GM23338 (cell line): ENCODE data around the gene MRPL23.

Experiments
- CTCF ChIP-seq, 2 experiments: fragments of 200-600 bp in 1 of 2; sonication (generic) in 1 of 2; conservative IDR thresholded peaks; 2 replicates each; pipeline versions ENCODE4 v1.5.1 to v1.6.1; 2016 to 2017; ENCODE audit warnings: antibody characterized with exemption in 2 of 2, low read depth in 2 of 2, mild to moderate bottlenecking in 2 of 2, moderate library complexity in 1 of 2
- ETS1 ChIP-seq: IDR thresholded peaks from 2 replicates; pipeline ENCODE4 v1.6.1; 2016; ENCODE audit warnings: antibody characterized with exemption
- EZH2 ChIP-seq: fragments of 200-600 bp; sonication (generic); IDR thresholded peaks from one replicate; pipeline ENCODE4 v1.8.0; 2017; ENCODE audit warnings: antibody characterized with exemption, mild to moderate bottlenecking, low read depth; ENCODE audit not compliant: unreplicated experiment
- POLR2AphosphoS5 ChIP-seq: IDR thresholded peaks from 2 replicates; pipeline ENCODE4 v1.6.1; 2016; ENCODE audit warnings: antibody characterized with exemption, low read depth
- ZNF331 ChIP-seq: fragments of 250-450 bp; sonication (Bioruptor Pico); IDR thresholded peaks from 2 replicates; pipeline ENCODE4 v1.5.0; 2020; ENCODE audit warnings: low read depth, mild to moderate bottlenecking, moderate library complexity

- TF ChIP-seq POLR2AphosphoS5 (no peak), CTCF (conservative IDR thresholded peaks at IDR 0.05; ENCODE audit: low read depth in 2 of 2) (no peak), EZH2 (no peak), ETS1 (no peak), ZNF331 (CRISPR knock-in tag) (no peak)
Measured at GRCh38 chr11:1929621-1930461, 17.3 kb upstream of the MRPL23 start.
